Fibroblast of lung (primary cell): ENCODE measurements around the gene RUBCN. TPM values are rescaled to one million over a fixed set of nuclear protein-coding genes. Genes with fewer than 3 reads are reported as not detected.

Experiments
- DNase-seq, 2 donors: peaks; one replicate each; pipeline versions ENCODE4 v3.0.0 to v3.0.0-alpha.2; 2010; ENCODE audit warnings: low read depth in 2 of 2
- H2AFZ ChIP-seq: 2 replicates; pipeline ENCODE4 v1.5.1; 2012; ENCODE audit warnings: low read length, control low read depth, inconsistent platforms
- H3K27ac ChIP-seq: 2 replicates; pipeline ENCODE4 v1.5.1; 2011; ENCODE audit warnings: low read length, control low read depth; ENCODE audit not compliant: insufficient read depth
- H3K27me3 ChIP-seq: 2 replicates; pipeline ENCODE4 v1.5.1; 2011; ENCODE audit warnings: mild to moderate bottlenecking, low read length; ENCODE audit not compliant: control insufficient read depth, insufficient read depth
- H3K36me3 ChIP-seq: 2 replicates; pipeline ENCODE4 v1.5.1; 2011; ENCODE audit warnings: low read length; ENCODE audit not compliant: control insufficient read depth, insufficient read depth
- H3K4me1 ChIP-seq: 2 replicates; pipeline ENCODE4 v1.5.1; 2011; ENCODE audit warnings: low read length; ENCODE audit not compliant: control insufficient read depth, insufficient read depth; ENCODE audit errors: extremely low read depth
- H3K4me2 ChIP-seq: 2 replicates; pipeline ENCODE4 v1.5.1; 2011; ENCODE audit warnings: low read length, control low read depth; ENCODE audit not compliant: insufficient read depth; ENCODE audit errors: extremely low read depth
- H3K4me3 ChIP-seq, 4 experiments: fragments of 200-600 bp in 1 of 4; sonication (generic) in 1 of 4; replicated peaks in 1 of 4; 2 replicates each; pipeline ENCODE4 v1.5.1; 2011 to 2016; ENCODE audit warnings: low read length in 4 of 4, low read depth in 3 of 4, mild to moderate bottlenecking in 3 of 4, control low read depth in 2 of 4, inconsistent platforms in 1 of 4, mixed read lengths in 1 of 4; ENCODE audit not compliant: insufficient read depth in 1 of 4; ENCODE audit errors: control extremely low read depth in 1 of 4
- H3K79me2 ChIP-seq: 2 replicates; pipeline ENCODE4 v1.5.1; 2012; ENCODE audit warnings: mild to moderate bottlenecking, low read length, inconsistent platforms; ENCODE audit not compliant: control insufficient read depth, insufficient read depth
- H3K9ac ChIP-seq: 2 replicates; pipeline ENCODE4 v1.5.1; 2011; ENCODE audit warnings: mild to moderate bottlenecking, low read length, control low read depth; ENCODE audit not compliant: insufficient read depth
- H3K9me3 ChIP-seq: 2 replicates; pipeline ENCODE4 v1.5.1; 2012; ENCODE audit warnings: low read depth, low read length; ENCODE audit not compliant: control insufficient read depth, insufficient read depth
- H4K20me1 ChIP-seq: 2 replicates; pipeline ENCODE4 v1.5.1; 2011; ENCODE audit warnings: low read length; ENCODE audit not compliant: control insufficient read depth, insufficient read depth; ENCODE audit errors: extremely low read depth
- EZH2 ChIP-seq: IDR thresholded peaks from 2 replicates; pipeline ENCODE4 v1.5.1; 2012; ENCODE audit warnings: low read length, control low read depth, mild to moderate bottlenecking; ENCODE audit errors: missing control alignments
- polyA plus RNA-seq, 2 donors: library from polyadenylated mRNA; depleted of rRNA in 1 of 2; stranded (reverse) in 1 of 2; unstranded in 1 of 2; fragments of >200 nt; gene quantifications; 2 replicates each; pipeline ENCODE4 v1.2.1, GENCODE V29; 2011 to 2012; ENCODE audit warnings: missing spikeins in 1 of 2
- total RNA-seq: library from RNA; depleted of rRNA; stranded (reverse); fragments of >200 nt; gene quantifications from 2 replicates; pipeline ENCODE4 v1.2.1, GENCODE V29; 2014
- TF ChIP-seq, protein P1 (sequence below), 2 donors: IDR thresholded peaks in 1 of 2; conservative IDR thresholded peaks in 1 of 2; 1 replicate in 1 of 2; 2 replicates in 1 of 2; pipeline ENCODE4 v1.5.1; 2011 to 2012; ENCODE audit warnings: low read length in 2 of 2, control low read depth in 1 of 2, inconsistent platforms in 1 of 2, low read depth in 1 of 2, mild to moderate bottlenecking in 1 of 2

RUBCN gene
- total and polyA plus RNA-seq, 2 donors (not counting 1 experiment from before 2014, with no cell fraction given): 13.0 to 15.2 TPM

DNA sequence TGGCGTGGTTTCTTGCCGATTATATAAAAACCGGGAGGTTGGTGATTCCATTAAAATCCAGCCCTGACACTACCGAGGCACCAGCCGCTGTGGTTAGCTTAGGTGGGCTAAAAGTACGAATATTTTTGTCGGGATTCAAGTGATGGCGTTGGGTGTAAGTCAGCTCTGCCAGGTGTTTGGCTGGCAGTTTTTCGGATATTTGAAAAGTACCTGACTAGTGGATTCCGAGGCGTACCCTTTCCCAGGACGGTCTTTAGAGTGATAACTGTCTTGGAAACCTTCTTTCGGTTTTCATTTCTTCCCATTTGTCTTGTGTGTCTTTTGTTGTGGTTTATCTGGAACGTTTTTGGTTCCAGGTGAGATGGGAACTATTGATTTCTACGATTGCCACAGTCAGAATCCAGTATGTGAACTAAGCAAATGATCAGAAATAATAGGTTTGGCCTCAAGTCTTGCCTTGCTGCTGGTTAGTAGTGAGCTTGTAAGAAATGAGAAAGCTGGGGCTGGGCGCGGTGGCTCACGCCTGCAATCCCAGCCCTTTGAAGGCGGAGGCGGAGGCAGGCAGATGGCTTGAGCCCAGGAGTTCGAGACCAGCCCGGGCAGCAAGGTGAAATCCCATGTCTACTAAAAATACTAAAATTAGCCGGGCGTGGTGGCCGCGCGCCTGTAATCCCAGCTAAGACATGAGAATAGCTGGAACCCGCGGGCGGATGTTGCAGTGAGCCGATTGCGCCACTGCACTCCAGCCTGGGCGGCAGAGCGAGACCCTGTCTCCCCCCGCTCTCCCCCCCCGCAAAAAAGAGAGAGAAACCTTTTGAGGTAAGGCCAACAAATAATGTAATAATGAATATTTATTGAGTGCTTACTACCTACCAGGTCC, 14.4 kb upstream of the RUBCN start:
- Histone ChIP-seq H3K79me2 (peaks cover 54% of the 10 kb centered on the region), H3K27me3 (no peaks in the 10 kb centered on the region), H2AFZ (peak overlapping the region; percentile 15), H3K4me2 (peak overlapping the region; percentile 83), H3K9ac (peak overlapping the region; percentile 81), H3K9me3 (no peaks in the 10 kb centered on the region), H4K20me1 (no peaks in the 10 kb centered on the region), H3K4me1 (peaks cover 7% of the 10 kb centered on the region), H3K27ac (peak overlapping the region; percentile 82), H3K4me3 (peak overlapping the region; percentile 65 to 95 (median 88)), H3K36me3 (no peaks in the 10 kb centered on the region)
- TF ChIP-seq EZH2: no peak
- TF ChIP-seq, protein P1, sequence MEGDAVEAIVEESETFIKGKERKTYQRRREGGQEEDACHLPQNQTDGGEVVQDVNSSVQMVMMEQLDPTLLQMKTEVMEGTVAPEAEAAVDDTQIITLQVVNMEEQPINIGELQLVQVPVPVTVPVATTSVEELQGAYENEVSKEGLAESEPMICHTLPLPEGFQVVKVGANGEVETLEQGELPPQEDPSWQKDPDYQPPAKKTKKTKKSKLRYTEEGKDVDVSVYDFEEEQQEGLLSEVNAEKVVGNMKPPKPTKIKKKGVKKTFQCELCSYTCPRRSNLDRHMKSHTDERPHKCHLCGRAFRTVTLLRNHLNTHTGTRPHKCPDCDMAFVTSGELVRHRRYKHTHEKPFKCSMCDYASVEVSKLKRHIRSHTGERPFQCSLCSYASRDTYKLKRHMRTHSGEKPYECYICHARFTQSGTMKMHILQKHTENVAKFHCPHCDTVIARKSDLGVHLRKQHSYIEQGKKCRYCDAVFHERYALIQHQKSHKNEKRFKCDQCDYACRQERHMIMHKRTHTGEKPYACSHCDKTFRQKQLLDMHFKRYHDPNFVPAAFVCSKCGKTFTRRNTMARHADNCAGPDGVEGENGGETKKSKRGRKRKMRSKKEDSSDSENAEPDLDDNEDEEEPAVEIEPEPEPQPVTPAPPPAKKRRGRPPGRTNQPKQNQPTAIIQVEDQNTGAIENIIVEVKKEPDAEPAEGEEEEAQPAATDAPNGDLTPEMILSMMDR (conservative IDR thresholded peaks at IDR 0.05 in 1 of 2, IDR thresholded peaks at IDR 0.05 in 1 of 2; ENCODE audit: low read depth in 1 of 2, low read length in 2 of 2): no peak
- DNase-seq: peak; percentile 45 to 53

GRCh38 chr3:197750396-197750831, 13.7 kb upstream of the RUBCN start:
- peak; percentile 66 to 67 for DNase-seq
- Histone ChIP-seq H3K79me2 (peaks cover 49% of the 10 kb centered on the region), H3K4me1 (peaks cover 7% of the 10 kb centered on the region), H3K27ac (peak overlapping the region; percentile 82), H3K27me3 (no peaks in the 10 kb centered on the region), H2AFZ (peak overlapping the region; percentile 15), H3K4me2 (peak overlapping the region; percentile 83), H3K9ac (peak overlapping the region; percentile 81), H3K4me3 (peak overlapping the region; percentile 65 to 95 (median 88)), H3K36me3 (no peaks in the 10 kb centered on the region), H3K9me3 (no peaks in the 10 kb centered on the region), H4K20me1 (no peaks in the 10 kb centered on the region)
- TF ChIP-seq EZH2: no peak
- TF ChIP-seq, protein P1 (conservative IDR thresholded peaks at IDR 0.05 in 1 of 2, IDR thresholded peaks at IDR 0.05 in 1 of 2; ENCODE audit: low read depth in 1 of 2, low read length in 2 of 2): no peak

DNA sequence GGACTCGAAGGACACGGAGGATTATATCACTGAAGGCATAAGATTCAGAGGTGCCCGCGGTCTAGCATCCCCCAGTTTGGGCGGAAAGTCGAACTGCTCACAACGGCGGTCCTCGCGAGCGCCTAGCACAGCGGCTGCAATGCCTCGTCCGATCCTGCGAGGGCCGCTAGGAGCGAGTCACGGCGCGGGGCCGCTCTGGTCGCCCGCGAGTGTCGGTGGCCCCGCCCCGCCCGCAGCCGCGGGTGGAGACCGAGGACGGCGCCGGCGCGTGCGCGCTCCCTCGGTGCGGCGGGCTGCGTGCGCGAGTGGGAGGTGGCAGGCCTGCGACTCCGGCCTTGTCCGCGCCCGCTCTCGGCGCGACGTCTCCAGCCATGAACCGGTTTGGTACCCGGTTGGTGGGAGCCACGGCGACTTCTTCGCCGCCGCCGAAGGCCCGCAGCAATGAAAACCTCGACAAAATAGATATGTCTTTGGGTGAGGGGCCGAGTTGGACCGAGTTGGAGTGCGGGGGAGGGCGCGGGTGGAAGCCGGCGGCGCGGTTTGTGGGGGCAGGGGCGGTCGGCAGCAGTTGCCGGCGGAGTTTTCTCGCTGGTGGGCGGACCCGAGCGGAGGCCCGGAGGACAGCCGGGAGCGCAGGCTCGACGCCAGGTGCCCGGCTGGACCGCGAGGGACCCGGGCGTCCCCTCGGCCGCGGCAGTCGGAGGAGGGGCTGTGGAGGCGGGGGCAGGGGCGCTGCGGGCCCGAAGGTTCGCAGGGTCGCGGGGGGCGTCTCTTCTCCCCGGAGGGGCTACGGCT, 13.1 kb upstream of the RUBCN start, which contains the start of gene FYTTD1:
Gene FYTTD1, plus strand, starts transcription at position 283 of the 795 bp plus-strand sequence. Its CDS starts 89 bp downstream, at position 372.
- Histone ChIP-seq H3K27me3 (no peaks in the 10 kb centered on the region), H4K20me1 (no peaks in the 10 kb centered on the region), H3K27ac (peak within 1 kb of the TSS; percentile 82), H3K9ac (peak within 1 kb of the TSS; percentile 81), H3K79me2 (peaks cover 43% of the 10 kb centered on the region), H2AFZ (peak within 1 kb of the TSS; percentile 89), H3K4me3 (peak within 1 kb of the TSS; percentile 65 to 95 (median 88)), H3K9me3 (no peaks in the 10 kb centered on the region), H3K4me2 (peak within 1 kb of the TSS; percentile 89), H3K36me3 (no peaks in the 10 kb centered on the region), H3K4me1 (peaks cover 7% of the 10 kb centered on the region)
- peak; percentile 83 to 86 for DNase-seq
- TF ChIP-seq, protein P1 (conservative IDR thresholded peaks at IDR 0.05 in 1 of 2, IDR thresholded peaks at IDR 0.05 in 1 of 2; ENCODE audit: low read depth in 1 of 2, low read length in 2 of 2): peak; percentile 8 to 31
- TF ChIP-seq EZH2: no peak
